SU-DHL-6 (cell line): ENCODE data around the gene TIMP4.

ENCODE experiments used
- H2AFZ ChIP-seq: fragments of 200-600 bp; sonication (generic); 2 replicates; pipeline ENCODE4 v1.6.1; 2014; ENCODE audit warnings: low read depth, mild to moderate bottlenecking, moderate library complexity, mixed read lengths, antibody characterized with exemption, low read length; ENCODE audit not compliant: severe bottlenecking
- H3F3A ChIP-seq: fragments of 200-600 bp; shearing (Covaris generic); 2 replicates; pipeline ENCODE4 v1.6.0; 2016; ENCODE audit warnings: antibody characterized with exemption, mild to moderate bottlenecking; ENCODE audit not compliant: insufficient read depth
- H3K27ac ChIP-seq: fragments of 200-600 bp; sonication (generic); 2 replicates; pipeline ENCODE4 v1.5.1; 2016; ENCODE audit warnings: low read depth, mild to moderate bottlenecking, low read length, moderate library complexity, mixed read lengths
- H3K27me3 ChIP-seq: fragments of 200-600 bp; sonication (generic), shearing (Covaris generic); 2 replicates; pipeline ENCODE4 v1.6.0; 2014; ENCODE audit warnings: mild to moderate bottlenecking, low read length
- H3K36me3 ChIP-seq: fragments of 200-600 bp; sonication (generic); 2 replicates; pipeline ENCODE4 v1.6.1; 2014; ENCODE audit warnings: mild to moderate bottlenecking, low read length, mixed read lengths
- H3K4me2 ChIP-seq: fragments of 300-600, 200-600 bp; shearing (Covaris generic), sonication (generic); 2 replicates; pipeline ENCODE4 v1.6.0; 2014; ENCODE audit warnings: low read length, low read depth, mild to moderate bottlenecking; ENCODE audit not compliant: poor library complexity, severe bottlenecking
- H3K4me3 ChIP-seq: fragments of 200-600 bp; sonication (generic); 2 replicates; pipeline ENCODE4 v1.5.1; 2014; ENCODE audit warnings: antibody characterized with exemption, low read length, mild to moderate bottlenecking, mixed read lengths; ENCODE audit not compliant: insufficient read depth, poor library complexity, severe bottlenecking
- H3K79me2 ChIP-seq: fragments of 200-600 bp; sonication (generic); 2 replicates; pipeline ENCODE4 v1.6.1; 2014; ENCODE audit warnings: mild to moderate bottlenecking, low read length, moderate library complexity; ENCODE audit not compliant: insufficient read depth
- H3K9ac ChIP-seq: fragments of 200-600 bp; sonication (generic); 2 replicates; pipeline ENCODE4 v1.7.0; 2014; ENCODE audit warnings: mild to moderate bottlenecking, low read length
- H3K9me2 ChIP-seq: fragments of 200-600 bp; sonication (generic); replicated peaks from 2 replicates; pipeline ENCODE4 v1.6.1; 2014; ENCODE audit warnings: low read length; ENCODE audit not compliant: insufficient read depth
- H3K9me3 ChIP-seq: fragments of 200-600 bp; sonication (generic); 2 replicates; pipeline ENCODE4 v1.6.1; 2014; ENCODE audit warnings: low read length, mixed read lengths; ENCODE audit not compliant: insufficient read depth
- H4K20me1 ChIP-seq: fragments of 200-600 bp; sonication (generic); 2 replicates; pipeline ENCODE4 v1.6.1; 2014; ENCODE audit warnings: low read depth, mild to moderate bottlenecking, antibody characterized with exemption, low read length, moderate library complexity, mixed read lengths
- CTCF ChIP-seq: fragments of 200-600 bp; sonication (generic); IDR thresholded peaks from one replicate; pipeline ENCODE4 v1.5.1; 2017; ENCODE audit warnings: antibody characterized with exemption, mild to moderate bottlenecking, low read length, moderate library complexity; ENCODE audit not compliant: insufficient read depth, poor library complexity, severe bottlenecking
- EZH2phosphoT487 ChIP-seq: fragments of 200-600 bp; sonication (generic), shearing (Covaris generic); conservative IDR thresholded peaks from 2 replicates; pipeline ENCODE4 v1.6.1; 2018; ENCODE audit warnings: mild to moderate bottlenecking, antibody characterized with exemption, low read length, moderate library complexity, mixed read lengths

Gene TIMP4

DNA sequence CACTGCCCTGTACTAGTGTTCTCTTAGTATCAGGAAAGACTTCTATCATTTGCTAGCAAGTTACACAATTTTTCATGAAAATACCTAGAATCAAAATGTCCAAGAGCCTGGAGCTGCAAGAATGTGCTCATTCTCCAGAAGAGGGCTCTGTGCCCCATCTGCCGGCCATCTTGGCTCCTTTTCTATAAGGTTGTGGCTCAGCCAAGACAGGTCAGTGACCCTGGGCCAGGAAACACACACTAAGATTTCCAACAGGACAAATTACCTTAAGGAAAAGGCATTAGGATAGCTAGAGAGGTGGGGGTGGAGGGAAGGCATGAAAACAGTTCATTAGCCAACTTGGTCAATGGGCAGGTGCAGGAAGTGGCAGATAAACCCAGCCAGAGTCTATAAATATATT lies 20.7 kb downstream of the TIMP4 start:
- Histone ChIP-seq H3K9me2 (no peaks in the 10 kb centered on the region), H3K9me3 (no peaks in the 10 kb centered on the region), H3K27ac (no peak overlapping the region), H3K4me2 (no peak overlapping the region), H3K27me3 (no peaks in the 10 kb centered on the region), H3K4me3 (no peak overlapping the region), H4K20me1 (no peaks in the 10 kb centered on the region), H3K79me2 (no peaks in the 10 kb centered on the region), H3K36me3 (no peaks in the 10 kb centered on the region), H3K9ac (no peak overlapping the region), H3F3A (no peaks in the 10 kb centered on the region), H2AFZ (no peak overlapping the region)
- TF ChIP-seq CTCF = peak; percentile 23
- no peak for TF ChIP-seq EZH2phosphoT487

- Histone ChIP-seq H3K27me3 (no peaks in the 10 kb centered on the region), H3K36me3 (no peaks in the 10 kb centered on the region), H2AFZ (no peak overlapping the region), H3K9me2 (no peaks in the 10 kb centered on the region), H3K9ac (no peak overlapping the region), H3F3A (no peaks in the 10 kb centered on the region), H4K20me1 (no peaks in the 10 kb centered on the region), H3K9me3 (no peaks in the 10 kb centered on the region), H3K4me3 (no peak overlapping the region), H3K79me2 (no peaks in the 10 kb centered on the region), H3K27ac (no peak overlapping the region), H3K4me2 (no peak overlapping the region)
- TF ChIP-seq EZH2phosphoT487 (no peak), CTCF (no peak)
These were observed 22.3 kb downstream of the TIMP4 start for GRCh38 chr3:12136371-12136770.

- no peaks in the 10 kb centered on the region for H3K36me3 ChIP-seq
- TF ChIP-seq EZH2phosphoT487 = no peak
- TF ChIP-seq CTCF = peak; percentile 66
- H3F3A ChIP-seq = no peaks in the 10 kb centered on the region
- no peaks in the 10 kb centered on the region for H4K20me1 ChIP-seq
- H3K27ac ChIP-seq = no peak overlapping the region
- H3K79me2 ChIP-seq = no peaks in the 10 kb centered on the region
- no peaks in the 10 kb centered on the region for H3K9me3 ChIP-seq
- H3K9me2 ChIP-seq = no peaks in the 10 kb centered on the region
- no peak overlapping the region for H3K4me3 ChIP-seq
- no peak overlapping the region for H2AFZ ChIP-seq
- H3K9ac ChIP-seq = no peak overlapping the region
- no peaks in the 10 kb centered on the region for H3K27me3 ChIP-seq
- no peak overlapping the region for H3K4me2 ChIP-seq
These were observed 23.6 kb downstream of the TIMP4 start for GRCh38 chr3:12135029-12135657.
